Parathyroid adenoma (tissue), 2 donors: ENCODE results near the gene ASTN2.
"Not testable (repeated sequence)": the region's sequence is repeated elsewhere in the genome, so short reads cannot be mapped to it uniquely, and the experiment has no call there.

Experiments
- H2AFZ ChIP-seq: fragments of 300-600 bp; sonication (generic); one replicate; pipeline ENCODE4 v1.7.0; 2017; ENCODE audit warnings: antibody characterized with exemption, mild to moderate bottlenecking
- H3K27ac ChIP-seq: fragments of 300-600 bp; sonication (generic); one replicate; pipeline ENCODE4 v1.7.0; 2017
- H3K27me3 ChIP-seq: fragments of 300-600 bp; sonication (generic); one replicate; pipeline ENCODE4 v1.7.0; 2017; ENCODE audit warnings: low read length; ENCODE audit not compliant: control insufficient read depth, insufficient read depth
- H3K36me3 ChIP-seq: fragments of 300-600 bp; sonication (generic); one replicate; pipeline ENCODE4 v1.7.0; 2017; ENCODE audit warnings: low read length; ENCODE audit not compliant: control insufficient read depth, insufficient read depth
- H3K4me1 ChIP-seq: fragments of 300-600 bp; sonication (generic); one replicate; pipeline ENCODE4 v1.7.0; 2017; ENCODE audit warnings: control low read depth
- H3K4me2 ChIP-seq: fragments of 300-600 bp; sonication (generic); one replicate; pipeline ENCODE4 v1.7.0; 2017; ENCODE audit warnings: low read length
- H3K4me3 ChIP-seq: fragments of 300-600 bp; sonication (generic); one replicate; pipeline ENCODE4 v1.7.0; 2017; ENCODE audit warnings: low read depth, low read length
- H3K79me2 ChIP-seq: fragments of 300-600 bp; sonication (generic); one replicate; pipeline ENCODE4 v1.7.0; 2017; ENCODE audit warnings: control low read depth
- H3K9ac ChIP-seq: fragments of 300-600 bp; sonication (generic); one replicate; pipeline ENCODE4 v1.7.0; 2017; ENCODE audit warnings: mild to moderate bottlenecking
- H3K9me3 ChIP-seq: fragments of 300-600 bp; sonication (generic); one replicate; pipeline ENCODE4 v1.7.0; 2017; ENCODE audit warnings: low read length; ENCODE audit not compliant: control insufficient read depth
- CTCF ChIP-seq: fragments of 300-600 bp; sonication (generic); IDR thresholded peaks from one replicate; pipeline ENCODE4 v1.7.0; 2017; ENCODE audit warnings: antibody characterized with exemption, mild to moderate bottlenecking
- donor health status: primary hyperparathyroidism.

ASTN2 gene

GRCh38 chr9:117074342-117074662 is 340.6 kb downstream of the ASTN2 start:
- no peak overlapping the region for H3K4me2 ChIP-seq
- H3K79me2 ChIP-seq = no peaks in the 10 kb centered on the region
- no peaks in the 10 kb centered on the region for H3K4me1 ChIP-seq
- no peaks in the 10 kb centered on the region for H3K27me3 ChIP-seq
- no peak overlapping the region for H3K9ac ChIP-seq
- no peaks in the 10 kb centered on the region for H3K36me3 ChIP-seq
- no peak overlapping the region for H3K4me3 ChIP-seq
- H3K27ac ChIP-seq = no peak overlapping the region
- H2AFZ ChIP-seq = no peak overlapping the region
- H3K9me3 ChIP-seq = no peaks in the 10 kb centered on the region
- no peak for TF ChIP-seq CTCF

- H3K4me2 ChIP-seq = no peak overlapping the region
- no peak overlapping the region for H3K27ac ChIP-seq
- no peaks in the 10 kb centered on the region for H3K79me2 ChIP-seq
- no peaks in the 10 kb centered on the region for H3K4me1 ChIP-seq
- H3K9me3 ChIP-seq = no peaks in the 10 kb centered on the region
- no peak for TF ChIP-seq CTCF
- H3K27me3 ChIP-seq = no peaks in the 10 kb centered on the region
- H3K36me3 ChIP-seq = no peaks in the 10 kb centered on the region
- no peak overlapping the region for H3K4me3 ChIP-seq
- no peak overlapping the region for H2AFZ ChIP-seq
- H3K9ac ChIP-seq = no peak overlapping the region
Measured at GRCh38 chr9:117073539-117074341, 341.1 kb downstream of the ASTN2 start.

- H3K36me3 ChIP-seq = no peaks in the 10 kb centered on the region
- H3K27ac ChIP-seq = no peak overlapping the region
- H3K27me3 ChIP-seq = no peaks in the 10 kb centered on the region
- TF ChIP-seq CTCF = no peak
- H2AFZ ChIP-seq = no peak overlapping the region
- H3K9ac ChIP-seq = no peak overlapping the region
- no peaks in the 10 kb centered on the region for H3K79me2 ChIP-seq
- H3K4me3 ChIP-seq = no peak overlapping the region
- no peaks in the 10 kb centered on the region for H3K9me3 ChIP-seq
- no peaks in the 10 kb centered on the region for H3K4me1 ChIP-seq
- H3K4me2 ChIP-seq = no peak overlapping the region
Measured at GRCh38 chr9:117073071-117073470, 341.8 kb downstream of the ASTN2 start.

- H3K9ac ChIP-seq = no peak overlapping the region
- H3K4me3 ChIP-seq = no peak overlapping the region
- no peaks in the 10 kb centered on the region for H3K4me1 ChIP-seq
- TF ChIP-seq CTCF = no peak
- no peak overlapping the region for H3K27ac ChIP-seq
- H3K4me2 ChIP-seq = no peak overlapping the region
- H2AFZ ChIP-seq = no peak overlapping the region
- no peaks in the 10 kb centered on the region for H3K9me3 ChIP-seq
- H3K27me3 ChIP-seq = no peaks in the 10 kb centered on the region
- no peaks in the 10 kb centered on the region for H3K36me3 ChIP-seq
- no peaks in the 10 kb centered on the region for H3K79me2 ChIP-seq
Measured at GRCh38 chr9:117072216-117072615, 342.6 kb downstream of the ASTN2 start.

GRCh38 chr9:117071673-117072207 is 343.1 kb downstream of the ASTN2 start:
- H3K27me3 ChIP-seq = not testable (repeated sequence)

More at GRCh38 chr9:117071673-117072207, 343.1 kb downstream of the ASTN2 start:
- H3K9me3 ChIP-seq, H3K4me1 ChIP-seq, H3K27ac ChIP-seq, H3K36me3 ChIP-seq, H3K79me2 ChIP-seq, H3K4me2 ChIP-seq, H3K4me3 ChIP-seq, H3K9ac ChIP-seq, H2AFZ ChIP-seq: not testable (repeated sequence)
